SK-N-SH treated with all-trans-retinoic acid at 6 μM for 48 hours (cell line): ENCODE results near the gene ZSCAN22.
"Not testable (repeated sequence)": the region's sequence is repeated elsewhere in the genome, so short reads cannot be mapped to it uniquely, and the experiment has no call there.

Source experiments
- ATAC-seq: fragments of 200-7000 bp; cut with Tn5 transposase; 3 replicates; pipeline ENCODE4 v1.9.1; 2020; ENCODE audit warnings: mild to moderate bottlenecking, moderate library complexity
- BACH2 ChIP-seq: fragments of 250-450 bp; sonication (Bioruptor Pico); IDR thresholded peaks from 2 replicates; pipeline ENCODE4 v1.9.0; 2021; ENCODE audit warnings: mild to moderate bottlenecking, borderline replicate concordance
- CSDC2 ChIP-seq: fragments of 250-450 bp; sonication (Bioruptor Pico); IDR thresholded peaks from 2 replicates; pipeline ENCODE4 v1.5.0; 2020; ENCODE audit warnings: mild to moderate bottlenecking, moderate library complexity
- CSRNP3 ChIP-seq: fragments of 250-450 bp; sonication (Bioruptor Pico); IDR thresholded peaks from 2 replicates; pipeline ENCODE4 v1.5.1; 2021; ENCODE audit warnings: mild to moderate bottlenecking, moderate library complexity
- ESRRG ChIP-seq: fragments of 250-450 bp; sonication (Bioruptor Pico); IDR thresholded peaks from 2 replicates; pipeline ENCODE4 v1.6.1; 2021; ENCODE audit warnings: mild to moderate bottlenecking
- GLIS3 ChIP-seq: fragments of 250-450 bp; sonication (Bioruptor Pico); IDR thresholded peaks from 2 replicates; pipeline ENCODE4 v1.5.0; 2020; ENCODE audit warnings: mild to moderate bottlenecking, moderate library complexity
- ISL1 ChIP-seq: fragments of 250-450 bp; sonication (Bioruptor Pico); IDR thresholded peaks from 2 replicates; pipeline ENCODE4 v2.1.2; 2022; ENCODE audit warnings: mild to moderate bottlenecking, moderate library complexity
- OSR1 ChIP-seq: fragments of 250-450 bp; sonication (Bioruptor Pico); IDR thresholded peaks from 2 replicates; pipeline ENCODE4 v1.8.0; 2022; ENCODE audit warnings: moderate library complexity, mild to moderate bottlenecking, inconsistent platforms
- PATZ1 ChIP-seq: fragments of 250-450 bp; sonication (Bioruptor Pico); IDR thresholded peaks from 2 replicates; pipeline ENCODE4 v1.8.0; 2020; ENCODE audit warnings: mild to moderate bottlenecking, moderate library complexity, borderline replicate concordance
- POU6F1 ChIP-seq: fragments of 250-450 bp; sonication (Bioruptor Pico); IDR thresholded peaks from 2 replicates; pipeline ENCODE4 v1.8.0; 2021; ENCODE audit warnings: low read depth, mild to moderate bottlenecking, moderate library complexity, borderline replicate concordance
- PPARA ChIP-seq: fragments of 250-450 bp; sonication (Bioruptor Pico); IDR thresholded peaks from 2 replicates; pipeline ENCODE4 v1.5.0; 2020; ENCODE audit warnings: mild to moderate bottlenecking, borderline replicate concordance
- TCF4 ChIP-seq: fragments of 250-450 bp; sonication (Bioruptor Pico); IDR thresholded peaks from 2 replicates; pipeline ENCODE4 v1.8.0; 2021; ENCODE audit warnings: mild to moderate bottlenecking, moderate library complexity, borderline replicate concordance
- TOX ChIP-seq: fragments of 250-450 bp; sonication (Bioruptor Pico); IDR thresholded peaks from 2 replicates; pipeline ENCODE4 v1.8.0; 2021; ENCODE audit warnings: mild to moderate bottlenecking, moderate library complexity, borderline replicate concordance
- TSHZ2 ChIP-seq: fragments of 250-450 bp; sonication (Bioruptor Pico); IDR thresholded peaks from 2 replicates; pipeline ENCODE4 v1.5.0; 2020; ENCODE audit warnings: mild to moderate bottlenecking, moderate library complexity
- ZC3H10 ChIP-seq: fragments of 250-450 bp; sonication (Bioruptor Pico); IDR thresholded peaks from 2 replicates; pipeline ENCODE4 v1.5.1; 2021; ENCODE audit warnings: mild to moderate bottlenecking, moderate library complexity
- ZFP30 ChIP-seq: fragments of 450-650 bp; formaldehyde crosslinking; IDR thresholded peaks from 2 replicates; pipeline ENCODE4 v1.5.0; 2022; ENCODE audit warnings: mild to moderate bottlenecking, moderate library complexity
- ZNF565 ChIP-seq: fragments of 450-650 bp; formaldehyde crosslinking; conservative IDR thresholded peaks from 2 replicates; pipeline ENCODE4 v1.5.0; 2020; ENCODE audit warnings: low read depth, mild to moderate bottlenecking, moderate library complexity
- ZNF70 ChIP-seq: fragments of 450-650 bp; formaldehyde crosslinking; IDR thresholded peaks from 2 replicates; pipeline ENCODE4 v1.5.0; 2020; ENCODE audit warnings: mild to moderate bottlenecking, moderate library complexity
- ZNF8 ChIP-seq: fragments of 450-650 bp; formaldehyde crosslinking; IDR thresholded peaks from 2 replicates; pipeline ENCODE4 v1.5.0; 2020; ENCODE audit warnings: mild to moderate bottlenecking, moderate library complexity

The ZSCAN22 gene

DNA sequence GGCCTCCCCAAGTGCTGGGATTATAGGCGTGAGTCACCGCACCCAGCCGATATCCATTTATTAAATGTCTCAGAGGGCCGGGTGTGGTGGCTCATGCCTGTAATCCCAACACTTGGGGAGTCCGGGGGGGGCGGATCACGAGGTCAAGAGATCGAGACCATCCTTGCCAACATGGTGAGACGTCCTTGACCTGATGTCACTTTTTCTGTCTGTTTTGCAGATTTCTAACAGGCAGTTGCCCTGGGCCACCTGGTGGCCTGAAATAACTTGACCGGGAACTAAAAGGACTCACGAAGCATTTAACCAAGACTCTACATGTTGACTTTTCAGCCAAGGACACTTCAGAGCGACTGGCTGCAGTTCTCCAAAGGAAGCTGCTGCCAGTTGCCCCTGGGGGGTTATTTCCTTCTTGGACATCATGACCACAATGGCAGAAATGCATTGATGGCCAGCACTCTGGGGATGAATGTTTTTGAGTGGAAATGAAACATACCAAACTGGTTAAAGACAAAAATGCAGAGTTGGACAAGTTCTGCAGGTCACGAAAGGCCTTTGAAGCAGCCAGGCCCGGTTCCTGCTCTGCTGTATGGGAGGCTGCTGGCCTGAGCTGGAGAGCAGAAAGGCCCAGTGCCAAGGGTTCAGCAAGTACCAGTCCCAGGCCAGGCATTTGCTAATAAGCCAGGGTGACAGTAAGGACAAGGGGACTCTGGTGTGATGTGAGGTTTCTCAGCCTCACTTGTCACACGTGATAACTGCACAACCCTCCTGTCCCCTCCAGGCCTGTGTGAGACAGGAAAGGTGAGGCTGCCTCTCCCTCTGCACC, 45.7 kb downstream of the ZSCAN22 start:
- TF ChIP-seq CSDC2 (CRISPR knock-in tag) = no peak
- TF ChIP-seq TSHZ2 (CRISPR knock-in tag) = no peak
- no peak for TF ChIP-seq ESRRG (CRISPR knock-in tag)
- no peak for ATAC-seq

GRCh38 chr19:58374200-58374599, 47.4 kb downstream of the ZSCAN22 start:
- no peak for ATAC-seq

GRCh38 chr19:58376724-58377123, 49.9 kb downstream of the ZSCAN22 start:
- ATAC-seq = not testable (repeated sequence)

More at GRCh38 chr19:58374200-58374599, 47.4 kb downstream of the ZSCAN22 start:
- TF ChIP-seq ZNF8 (CRISPR knock-in tag) = peak; percentile 61; the same call in 1 of the 2 replicates
- no peak for TF ChIP-seq ZFP30 (CRISPR knock-in tag)
- TF ChIP-seq, all 23 proteins: peak for 1

- no peak for TF ChIP-seq TOX (CRISPR knock-in tag)
- TF ChIP-seq POU6F1 = no peak
- no peak for TF ChIP-seq TCF4 (CRISPR knock-in tag)
- TF ChIP-seq GLIS3 (CRISPR knock-in tag) = no peak
- no peak for TF ChIP-seq ZNF565 (CRISPR knock-in tag)
- TF ChIP-seq ZC3H10 (CRISPR knock-in tag) = no peak
- TF ChIP-seq PATZ1 = no peak
- no peak for TF ChIP-seq CSDC2 (CRISPR knock-in tag)
- no peak for TF ChIP-seq ISL1 (CRISPR knock-in tag)
- no peak for TF ChIP-seq ZNF70
- no peak for TF ChIP-seq BACH2 (CRISPR knock-in tag)
- no peak for TF ChIP-seq PPARA (CRISPR knock-in tag)
- TF ChIP-seq ZFP30 (CRISPR knock-in tag) = no peak
- TF ChIP-seq CSRNP3 (CRISPR knock-in tag) = no peak
- TF ChIP-seq OSR1 (CRISPR knock-in tag) = no peak
- ATAC-seq = no peak
These were observed 52.5 kb downstream of the ZSCAN22 start for GRCh38 chr19:58379246-58379645.

GRCh38 chr19:58380037-58380661, 53.4 kb downstream of the ZSCAN22 start:
- TF ChIP-seq OSR1 (CRISPR knock-in tag) (no peak), CSRNP3 (CRISPR knock-in tag) (no peak), PATZ1 (no peak), GLIS3 (CRISPR knock-in tag) (no peak), CSDC2 (CRISPR knock-in tag) (no peak), PPARA (CRISPR knock-in tag) (no peak), ZFP30 (CRISPR knock-in tag) (no peak), TOX (CRISPR knock-in tag) (no peak), ESRRG (CRISPR knock-in tag) (no peak)
- peak; percentile 8 for ATAC-seq
